Duodenal mucosa (tissue), 2 donors: Measurements from ENCODE around the gene ASB2.

ENCODE experiments used
- H3K27ac ChIP-seq: one replicate; pipeline ENCODE4 v1.7.0; 2013; ENCODE audit warnings: low read depth, low read length
- H3K27me3 ChIP-seq, 2 donors: one replicate each; pipeline ENCODE4 v1.7.0; 2013; ENCODE audit warnings: low read length in 2 of 2, control low read depth in 1 of 2; ENCODE audit not compliant: insufficient read depth in 2 of 2, control insufficient read depth in 1 of 2
- H3K36me3 ChIP-seq, 2 donors: one replicate each; pipeline ENCODE4 v1.7.0; 2013; ENCODE audit warnings: low read length in 2 of 2, control low read depth in 1 of 2; ENCODE audit not compliant: insufficient read depth in 2 of 2, control insufficient read depth in 1 of 2
- H3K4me1 ChIP-seq, 2 donors: one replicate each; pipeline ENCODE4 v1.7.0; 2013; ENCODE audit warnings: low read length in 2 of 2, control low read depth in 1 of 2; ENCODE audit not compliant: insufficient read depth in 2 of 2, control insufficient read depth in 1 of 2
- H3K4me3 ChIP-seq, 2 donors: one replicate each; pipeline ENCODE4 v1.7.0; 2013; ENCODE audit warnings: low read length in 2 of 2, low read depth in 1 of 2
- H3K9ac ChIP-seq, 2 donors: one replicate each; pipeline ENCODE4 v1.7.0; 2013; ENCODE audit warnings: low read length in 2 of 2, low read depth in 1 of 2
- H3K9me3 ChIP-seq, 2 donors: one replicate each; pipeline ENCODE4 v1.7.0; 2013; ENCODE audit warnings: low read length in 2 of 2, control low read depth in 1 of 2; ENCODE audit not compliant: control insufficient read depth in 1 of 2

ASB2 gene

GRCh38 chr14:93924592-93925355, 51.6 kb downstream of the ASB2 start:
- H3K36me3 ChIP-seq: no peaks in the 10 kb centered on the region
- no peaks in the 10 kb centered on the region for H3K4me1 ChIP-seq
- no peaks in the 10 kb centered on the region for H3K9me3 ChIP-seq
- no peak overlapping the region for H3K27ac ChIP-seq
- H3K9ac ChIP-seq: no peak overlapping the region
- H3K27me3 ChIP-seq: no peaks in the 10 kb centered on the region
- H3K4me3 ChIP-seq: no peak overlapping the region

GRCh38 chr14:93923626-93924025, 52.7 kb downstream of the ASB2 start:
- Histone ChIP-seq H3K9me3 (no peaks in the 10 kb centered on the region), H3K27ac (no peak overlapping the region), H3K36me3 (no peaks in the 10 kb centered on the region), H3K9ac (no peak overlapping the region), H3K4me3 (no peak overlapping the region), H3K4me1 (no peaks in the 10 kb centered on the region), H3K27me3 (no peaks in the 10 kb centered on the region)

GRCh38 chr14:93921001-93921806, 55.2 kb downstream of the ASB2 start:
- Histone ChIP-seq H3K9ac (no peak overlapping the region), H3K4me1 (no peaks in the 10 kb centered on the region), H3K36me3 (no peaks in the 10 kb centered on the region), H3K27me3 (peaks cover 0 to 4% of the 10 kb centered on the region in 2 donors), H3K9me3 (no peaks in the 10 kb centered on the region), H3K27ac (no peak overlapping the region), H3K4me3 (no peak overlapping the region)

- H3K27ac ChIP-seq: no peak overlapping the region
- H3K9me3 ChIP-seq: peaks cover 0 to 6% of the 10 kb centered on the region in 2 donors
- no peaks in the 10 kb centered on the region for H3K36me3 ChIP-seq
Measured at GRCh38 chr14:93917141-93917540, 59.2 kb downstream of the ASB2 start.

GRCh38 chr14:93916498-93916897, 59.9 kb downstream of the ASB2 start:
- no peaks in the 10 kb centered on the region for H3K36me3 ChIP-seq
- H3K4me3 ChIP-seq: no peak overlapping the region
- no peak overlapping the region for H3K27ac ChIP-seq
- H3K4me1 ChIP-seq: no peaks in the 10 kb centered on the region
- H3K9ac ChIP-seq: no peak overlapping the region
- H3K9me3 ChIP-seq: peaks cover 0 to 6% of the 10 kb centered on the region in 2 donors
- H3K27me3 ChIP-seq: peaks cover 0 to 4% of the 10 kb centered on the region in 2 donors

More at GRCh38 chr14:93917141-93917540, 59.2 kb downstream of the ASB2 start:
- no peak overlapping the region for H3K9ac ChIP-seq
- H3K4me1 ChIP-seq: no peaks in the 10 kb centered on the region
- no peak overlapping the region for H3K4me3 ChIP-seq
- H3K27me3 ChIP-seq: peaks cover 0 to 4% of the 10 kb centered on the region in 2 donors

GRCh38 chr14:93915800-93916199, 60.6 kb downstream of the ASB2 start:
- H3K36me3 ChIP-seq: no peaks in the 10 kb centered on the region
- H3K4me3 ChIP-seq: no peak overlapping the region
- peaks cover 0 to 6% of the 10 kb centered on the region in 2 donors for H3K9me3 ChIP-seq
- H3K27me3 ChIP-seq: peaks cover 0 to 4% of the 10 kb centered on the region in 2 donors
- no peak overlapping the region for H3K27ac ChIP-seq
- H3K4me1 ChIP-seq: no peaks in the 10 kb centered on the region
- H3K9ac ChIP-seq: no peak overlapping the region

GRCh38 chr14:93915070-93915705, 61.2 kb downstream of the ASB2 start:
- no peak overlapping the region for H3K27ac ChIP-seq
- H3K36me3 ChIP-seq: no peaks in the 10 kb centered on the region
- H3K4me1 ChIP-seq: no peaks in the 10 kb centered on the region
- peaks cover 0 to 4% of the 10 kb centered on the region in 2 donors for H3K27me3 ChIP-seq
- peaks cover 0 to 6% of the 10 kb centered on the region in 2 donors for H3K9me3 ChIP-seq
- H3K4me3 ChIP-seq: no peak overlapping the region
- H3K9ac ChIP-seq: no peak overlapping the region

- Histone ChIP-seq H3K36me3 (no peaks in the 10 kb centered on the region), H3K4me1 (no peaks in the 10 kb centered on the region), H3K4me3 (peak overlapping the region in 1 of 2 donors; percentile 10), H3K27me3 (peaks cover 0 to 4% of the 10 kb centered on the region in 2 donors), H3K9ac (no peak overlapping the region), H3K9me3 (peaks cover 0 to 6% of the 10 kb centered on the region in 2 donors), H3K27ac (no peak overlapping the region)
Measured at GRCh38 chr14:93914278-93914677, 62.1 kb downstream of the ASB2 start.

GRCh38 chr14:93912782-93913181, 63.6 kb downstream of the ASB2 start:
- H3K4me3 ChIP-seq: no peak overlapping the region
- peaks cover 0 to 6% of the 10 kb centered on the region in 2 donors for H3K9me3 ChIP-seq
- no peaks in the 10 kb centered on the region for H3K4me1 ChIP-seq
- H3K36me3 ChIP-seq: no peaks in the 10 kb centered on the region
- peaks cover 0 to under 1% of the 10 kb centered on the region in 2 donors for H3K27me3 ChIP-seq
- no peak overlapping the region for H3K9ac ChIP-seq
- no peak overlapping the region for H3K27ac ChIP-seq
